Endothelial cell of umbilical vein (primary cell): ENCODE data around the gene ALG6. TPM values are rescaled to one million over a fixed set of nuclear protein-coding genes. Genes with fewer than 3 reads are reported as not detected.

Experiments used
- BruUV-seq: library from RNA; stranded (reverse); fragments of 400-500 nt; replicated peaks from 2 replicates; lab custom pipeline; 2021; lab: Mats Ljungman, UMichigan
- CTCF ChIA-PET: fragments of 300-600, 350-600 bp; sonication (Branson Sonifier 250); formaldehyde crosslinking; loops from one replicate; lab custom pipeline; 2021; ENCODE audit warnings: antibody characterized with exemption, inconsistent platforms; lab: Charles Lee
- POLR2A ChIA-PET: fragments of 300-600, 350-600 bp; sonication (Branson Sonifier 250); formaldehyde crosslinking; loops from one replicate; lab custom pipeline; 2021; ENCODE audit warnings: antibody characterized with exemption, inconsistent platforms; lab: Charles Lee
- DNase-seq: peaks from one replicate; pipeline ENCODE4 v3.0.0-alpha.2; 2011; ENCODE audit warnings: low read depth, low spot score
- FAIRE-seq: peaks from 2 replicates; lab custom pipeline; 2011; peaks lifted over from hg19 to GRCh38; lab: Jason Lieb, UNC
- H2AFZ ChIP-seq: 2 replicates; pipeline ENCODE4 v1.6.0; 2012; ENCODE audit warnings: low read depth, low read length, control low read depth, inconsistent platforms
- H3K27ac ChIP-seq: 2 replicates; pipeline ENCODE4 v1.5.1; 2011; ENCODE audit warnings: low read depth, mild to moderate bottlenecking, control low read depth, low read length, moderate library complexity; ENCODE audit not compliant: insufficient read depth
- H3K27me3 ChIP-seq, 2 experiments: 2 replicates each; pipeline versions ENCODE4 v1.6.0 to v1.6.1; 2011; ENCODE audit warnings: low read length in 2 of 2, mixed read lengths in 1 of 2; ENCODE audit not compliant: control insufficient read depth in 2 of 2, insufficient read depth in 2 of 2
- H3K36me3 ChIP-seq, 2 experiments: 2 replicates in 1 of 2; 3 replicates in 1 of 2; pipeline ENCODE4 v1.5.1; 2011; ENCODE audit warnings: low read length in 2 of 2, mild to moderate bottlenecking in 1 of 2, moderate library complexity in 1 of 2; ENCODE audit not compliant: control insufficient read depth in 2 of 2, insufficient read depth in 2 of 2; ENCODE audit errors: extremely low read depth in 1 of 2
- H3K4me1 ChIP-seq: 3 replicates; pipeline ENCODE4 v1.5.1; 2011; ENCODE audit warnings: mild to moderate bottlenecking, low read length; ENCODE audit not compliant: control insufficient read depth, insufficient read depth; ENCODE audit errors: extremely low read depth
- H3K4me2 ChIP-seq: 2 replicates; pipeline ENCODE4 v1.6.1; 2011; ENCODE audit warnings: low read length, control low read depth, mixed read lengths; ENCODE audit not compliant: insufficient read depth
- H3K4me3 ChIP-seq, 3 experiments: fragments of 200-600 bp in 1 of 3; sonication (generic), shearing (Covaris generic) in 1 of 3; replicated peaks in 1 of 3; 2 replicates each; pipeline ENCODE4 v1.5.1; 2011 to 2016; ENCODE audit warnings: control low read depth in 3 of 3, low read length in 3 of 3, mild to moderate bottlenecking in 2 of 3, inconsistent platforms in 1 of 3, low read depth in 1 of 3, moderate library complexity in 1 of 3; ENCODE audit not compliant: insufficient read depth in 1 of 3
- H3K79me2 ChIP-seq: 2 replicates; pipeline ENCODE4 v1.6.0; 2012; ENCODE audit warnings: low read length, inconsistent platforms; ENCODE audit not compliant: control insufficient read depth, insufficient read depth
- H3K9ac ChIP-seq: replicated peaks from 2 replicates; pipeline ENCODE3; 2011; ENCODE audit warnings: low read length, control low read depth; ENCODE audit not compliant: insufficient read depth; ENCODE audit errors: extremely low read depth
- H3K9me1 ChIP-seq: replicated peaks from 3 replicates; pipeline ENCODE4 v1.6.0; 2011; ENCODE audit warnings: mild to moderate bottlenecking, low read length; ENCODE audit not compliant: control insufficient read depth, insufficient read depth; ENCODE audit errors: extremely low read depth
- H3K9me3 ChIP-seq: replicated peaks from 2 replicates; pipeline ENCODE4 v1.5.1; 2012; ENCODE audit warnings: low read length, inconsistent platforms; ENCODE audit not compliant: control insufficient read depth, insufficient read depth
- H4K20me1 ChIP-seq: replicated peaks from 2 replicates; pipeline ENCODE3; 2011; ENCODE audit warnings: mild to moderate bottlenecking, low read length; ENCODE audit not compliant: control insufficient read depth, insufficient read depth; ENCODE audit errors: extremely low read depth
- EZH2 ChIP-seq: IDR thresholded peaks from 2 replicates; pipeline ENCODE4 v1.6.1; 2012; ENCODE audit warnings: borderline replicate concordance, low read depth, mild to moderate bottlenecking, moderate library complexity, low read length, inconsistent platforms; ENCODE audit not compliant: severe bottlenecking
- FOS ChIP-seq: IDR thresholded peaks from 2 replicates; pipeline ENCODE4 v1.6.1; 2011; ENCODE audit warnings: mild to moderate bottlenecking, low read length, moderate library complexity, borderline replicate concordance; ENCODE audit not compliant: insufficient read depth
- GATA2 ChIP-seq: IDR thresholded peaks from 2 replicates; pipeline ENCODE4 v1.7.0; 2011; ENCODE audit warnings: low read depth, mild to moderate bottlenecking, moderate library complexity, mixed read lengths, low read length; ENCODE audit not compliant: insufficient read length, insufficient read depth
- JUN ChIP-seq: IDR thresholded peaks from 2 replicates; pipeline ENCODE4 v1.6.1; 2011; ENCODE audit warnings: borderline replicate concordance, low read depth; ENCODE audit not compliant: insufficient read length, insufficient read depth
- MYC ChIP-seq: IDR thresholded peaks from one replicate; pipeline ENCODE4 v1.6.1; 2011; ENCODE audit warnings: mild to moderate bottlenecking, low read depth, low read length
- POLR2A ChIP-seq: IDR thresholded peaks from 2 replicates; pipeline ENCODE4 v1.6.1; 2012; ENCODE audit warnings: low read depth, mild to moderate bottlenecking, control low read depth, low read length
- POLR2AphosphoS5 ChIP-seq: IDR thresholded peaks from 2 replicates; pipeline ENCODE4 v1.6.1; 2012; ENCODE audit warnings: low read depth, mild to moderate bottlenecking, control low read depth, low read length, moderate library complexity; ENCODE audit not compliant: insufficient read depth
- dilution Hi-C: fragments of 300-500 bp; cut with MboI; formaldehyde crosslinking; loops from one replicate; pipeline ENCODE4 v1.15.0; 2019; ENCODE audit warnings: low sequenced_read_pairs; ENCODE audit not compliant: extremely low pct_ligation_motif_present
- intact Hi-C: fragments of 100-400 bp; cut with micrococcal nuclease; formaldehyde crosslinking; loops from one replicate; pipeline ENCODE4 v1.10.0; 2022
- polyA plus RNA-seq, 4 experiments: library from polyadenylated mRNA; depleted of rRNA in 3 of 4; stranded (reverse) in 3 of 4; unstranded in 1 of 4; fragments of >200 nt; gene quantifications; 2 replicates each; pipeline versions ENCODE4 v1.2.1 to v1.2.3, GENCODE V29; 2011 to 2012; ENCODE audit warnings: missing spikeins in 1 of 4
- total RNA-seq: library from RNA; stranded (reverse); gene quantifications from 2 replicates; pipeline ENCODE4 v1.2.3, GENCODE V29; 2021
- TF ChIP-seq, protein P1 (sequence below): IDR thresholded peaks from 2 replicates; pipeline ENCODE4 v1.6.1; 2011; ENCODE audit not compliant: insufficient read depth, insufficient read length
- TF ChIP-seq, protein P2 (sequence below), 2 donors: IDR thresholded peaks; 1 replicate in 1 of 2; 2 replicates in 1 of 2; pipeline ENCODE4 v1.5.1; 2011; ENCODE audit warnings: low read length in 2 of 2, mild to moderate bottlenecking in 2 of 2, moderate library complexity in 2 of 2, control low read depth in 1 of 2, inconsistent platforms in 1 of 2, low read depth in 1 of 2; ENCODE audit not compliant: insufficient read depth in 1 of 2; ENCODE audit errors: extremely low read depth in 1 of 2

Gene ALG6
- total and polyA plus RNA-seq, 2 donors (not counting 3 experiments of a cell fraction or from before 2014, with no cell fraction given): 14.4 to 17.3 TPM

DNA sequence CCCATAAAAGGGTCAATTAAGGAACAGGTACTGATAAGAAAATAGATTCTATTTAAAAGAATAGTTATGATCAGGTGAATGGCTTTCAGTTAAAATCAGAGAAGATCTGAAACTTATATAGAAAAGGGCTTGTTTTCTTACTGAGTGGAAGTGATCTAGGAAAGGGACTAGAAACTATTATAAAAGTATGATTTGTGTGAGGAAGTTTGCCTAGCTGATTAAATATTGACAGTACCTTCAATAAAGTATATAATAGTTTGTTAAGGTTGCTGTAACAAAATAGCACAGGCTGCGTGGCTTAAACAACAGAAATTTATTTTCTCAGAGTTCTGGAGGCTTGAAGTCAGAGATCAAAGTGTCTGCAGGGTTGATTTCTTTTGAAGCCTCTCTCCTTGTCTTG, 5.4 kb upstream of the ALG6 start:
- peaks cover 8% of the 10 kb centered on the region for H3K4me1 ChIP-seq
- no peaks in the 10 kb centered on the region for H3K79me2 ChIP-seq
- dilution Hi-C loops: no loop called here
- FAIRE-seq (no peak), DNase-seq (no peak)
- no peaks in the 10 kb centered on the region for H3K36me3 ChIP-seq
- H2AFZ ChIP-seq: no peak overlapping the region
- peaks cover 3% of the 10 kb centered on the region for H3K9me1 ChIP-seq
- H3K9ac ChIP-seq: no peak overlapping the region
- ChIA-PET POLR2A (no interaction called here), CTCF (no interaction called here)
- no peak overlapping the region for H3K4me3 ChIP-seq
- no peaks in the 10 kb centered on the region for H4K20me1 ChIP-seq
- no TSS peak for BruUV-seq
- intact Hi-C loops: no loop called here
- peaks cover 2 to 3% of the 10 kb centered on the region in 2 experiments for H3K27me3 ChIP-seq
- no peaks in the 10 kb centered on the region for H3K9me3 ChIP-seq
- no peak overlapping the region for H3K4me2 ChIP-seq
- no peak for TF ChIP-seq GATA2
- TF ChIP-seq, protein P1, sequence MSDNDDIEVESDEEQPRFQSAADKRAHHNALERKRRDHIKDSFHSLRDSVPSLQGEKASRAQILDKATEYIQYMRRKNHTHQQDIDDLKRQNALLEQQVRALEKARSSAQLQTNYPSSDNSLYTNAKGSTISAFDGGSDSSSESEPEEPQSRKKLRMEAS: no peak
- TF ChIP-seq FOS: no peak
- TF ChIP-seq MYC: no peak
- no peak for TF ChIP-seq POLR2AphosphoS5
- no peak for TF ChIP-seq POLR2A
- TF ChIP-seq, protein P2, sequence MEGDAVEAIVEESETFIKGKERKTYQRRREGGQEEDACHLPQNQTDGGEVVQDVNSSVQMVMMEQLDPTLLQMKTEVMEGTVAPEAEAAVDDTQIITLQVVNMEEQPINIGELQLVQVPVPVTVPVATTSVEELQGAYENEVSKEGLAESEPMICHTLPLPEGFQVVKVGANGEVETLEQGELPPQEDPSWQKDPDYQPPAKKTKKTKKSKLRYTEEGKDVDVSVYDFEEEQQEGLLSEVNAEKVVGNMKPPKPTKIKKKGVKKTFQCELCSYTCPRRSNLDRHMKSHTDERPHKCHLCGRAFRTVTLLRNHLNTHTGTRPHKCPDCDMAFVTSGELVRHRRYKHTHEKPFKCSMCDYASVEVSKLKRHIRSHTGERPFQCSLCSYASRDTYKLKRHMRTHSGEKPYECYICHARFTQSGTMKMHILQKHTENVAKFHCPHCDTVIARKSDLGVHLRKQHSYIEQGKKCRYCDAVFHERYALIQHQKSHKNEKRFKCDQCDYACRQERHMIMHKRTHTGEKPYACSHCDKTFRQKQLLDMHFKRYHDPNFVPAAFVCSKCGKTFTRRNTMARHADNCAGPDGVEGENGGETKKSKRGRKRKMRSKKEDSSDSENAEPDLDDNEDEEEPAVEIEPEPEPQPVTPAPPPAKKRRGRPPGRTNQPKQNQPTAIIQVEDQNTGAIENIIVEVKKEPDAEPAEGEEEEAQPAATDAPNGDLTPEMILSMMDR (IDR thresholded peaks at IDR 0.05; ENCODE audit: extremely low read depth in 1 of 2, insufficient read depth in 1 of 2, low read depth in 1 of 2, low read length in 2 of 2): no peak
- TF ChIP-seq JUN: no peak
- TF ChIP-seq EZH2: no peak
- no peak overlapping the region for H3K27ac ChIP-seq
